HCT116 (cell line): ENCODE measurements around the gene XRCC3. TPM values are rescaled to one million over a fixed set of nuclear protein-coding genes. Genes with fewer than 3 reads are reported as not detected.

ENCODE experiments used
- ATAC-seq: fragments of 200-7000 bp; cut with Tn5 transposase; 2 replicates; pipeline ENCODE4 v1.9.1; 2020; ENCODE audit warnings: mild to moderate bottlenecking, moderate library complexity
- BruUV-seq: library from RNA; stranded (reverse); fragments of 400-500 nt; replicated peaks from 2 replicates; lab custom pipeline; 2021; lab: Mats Ljungman, UMichigan
- CTCF ChIA-PET: fragments of 300-600 bp; sonication (Branson Sonifier 250); formaldehyde crosslinking; loops from one replicate; lab custom pipeline; 2021; ENCODE audit warnings: antibody characterized with exemption; lab: Charles Lee
- POLR2A ChIA-PET: fragments of 300-600, 350-600 bp; sonication (Branson Sonifier 250); formaldehyde crosslinking; loops from one replicate; lab custom pipeline; 2021; ENCODE audit warnings: antibody characterized with exemption; lab: Charles Lee
- RAD21 ChIA-PET, 2 experiments: fragments of 300-600 bp; sonication (Branson Sonifier 250); formaldehyde crosslinking; loops; one replicate each; lab custom pipeline; 2023; ENCODE audit warnings: low total read pairs in 2 of 2; ENCODE audit not compliant: uncharacterized antibody in 2 of 2, unreplicated experiment in 2 of 2, low non-redundant PET in 1 of 2; lab: Charles Lee
- DNase-seq: peaks from one replicate; pipeline ENCODE4 v3.0.0-alpha.2; 2010; ENCODE audit warnings: low read depth, low spot score
- H2AFZ ChIP-seq: fragments of 200-600 bp; shearing (Covaris generic), sonication (generic); 2 replicates; pipeline ENCODE4 v1.6.1; 2017; ENCODE audit warnings: low read depth, mixed run types, mixed read lengths, antibody characterized with exemption, low read length; ENCODE audit not compliant: poor library complexity, severe bottlenecking
- H3K27ac ChIP-seq: 2 replicates; pipeline ENCODE4 v1.5.1; 2012; ENCODE audit warnings: low read depth, low read length
- H3K27me3 ChIP-seq: fragments of 200-600 bp; sonication (generic); 2 replicates; pipeline ENCODE4 v1.6.1; 2016; ENCODE audit warnings: mixed run types, low read length, mixed read lengths; ENCODE audit not compliant: insufficient read depth
- H3K36me3 ChIP-seq, 2 experiments: fragments of 200-500 bp in 1 of 2; fragments of 200-600 bp in 1 of 2; sonication (Bioruptor generic) in 1 of 2; sonication (generic) in 1 of 2; 2 replicates each; pipeline versions ENCODE4 v1.5.1 to v1.6.1; 2014 to 2016; ENCODE audit warnings: low read length in 2 of 2, inconsistent platforms in 1 of 2, mixed read lengths in 1 of 2, mixed run types in 1 of 2; ENCODE audit not compliant: insufficient read depth in 2 of 2, control insufficient read depth in 1 of 2
- H3K4me1 ChIP-seq, 2 experiments: fragments of 200-600 bp in 1 of 2; sonication (generic) in 1 of 2; 2 replicates each; pipeline versions ENCODE4 v1.5.1 to v1.6.1; 2012 to 2017; ENCODE audit warnings: low read length in 2 of 2, inconsistent platforms in 1 of 2, mild to moderate bottlenecking in 1 of 2, mixed read lengths in 1 of 2, mixed run types in 1 of 2, moderate library complexity in 1 of 2; ENCODE audit not compliant: insufficient read depth in 2 of 2, control insufficient read depth in 1 of 2
- H3K4me2 ChIP-seq: fragments of 200-600 bp; sonication (generic); 2 replicates; pipeline ENCODE4 v1.6.1; 2017; ENCODE audit warnings: mixed run types, low read length, mixed read lengths
- H3K4me3 ChIP-seq, 2 experiments: fragments of 200-600 bp in 1 of 2; sonication (generic) in 1 of 2; replicated peaks in 1 of 2; 2 replicates each; pipeline ENCODE4 v1.5.1; 2011 to 2016; ENCODE audit warnings: low read length in 2 of 2, control low read depth in 1 of 2, low read depth in 1 of 2, mild to moderate bottlenecking in 1 of 2, mixed read lengths in 1 of 2, mixed run types in 1 of 2
- H3K79me2 ChIP-seq: fragments of 200-600 bp; sonication (generic); 2 replicates; pipeline ENCODE4 v1.6.1; 2017; ENCODE audit warnings: mild to moderate bottlenecking, mixed run types, low read length, moderate library complexity, mixed read lengths; ENCODE audit not compliant: insufficient read depth
- H3K9ac ChIP-seq: fragments of 200-600 bp; sonication (generic); 2 replicates; pipeline ENCODE4 v1.6.1; 2016; ENCODE audit warnings: low read length, mixed read lengths
- H3K9me2 ChIP-seq: fragments of 200-600 bp; sonication (generic), shearing (Covaris generic); 2 replicates; pipeline ENCODE4 v1.6.1; 2017; ENCODE audit warnings: mixed run types, mild to moderate bottlenecking, moderate library complexity; ENCODE audit not compliant: insufficient read depth
- H3K9me3 ChIP-seq, 2 experiments: fragments of 200-500 bp in 1 of 2; fragments of 200-600 bp in 1 of 2; sonication (Bioruptor generic) in 1 of 2; sonication (generic) in 1 of 2; 2 replicates each; pipeline ENCODE4 v1.6.1; 2014 to 2017; ENCODE audit warnings: low read length in 2 of 2, mixed read lengths in 2 of 2, inconsistent platforms in 1 of 2, low read depth in 1 of 2, mild to moderate bottlenecking in 1 of 2, mixed run types in 1 of 2, moderate library complexity in 1 of 2; ENCODE audit not compliant: control insufficient read depth in 1 of 2, insufficient read depth in 1 of 2
- H4K20me1 ChIP-seq: fragments of 200-600 bp; sonication (generic), shearing (Covaris generic); 2 replicates; pipeline ENCODE4 v1.6.1; 2017; ENCODE audit warnings: mixed run types, mild to moderate bottlenecking, moderate library complexity; ENCODE audit not compliant: insufficient read depth
- ATF3 ChIP-seq: IDR thresholded peaks from 2 replicates; pipeline ENCODE4 v1.6.1; 2012
- CBX3 ChIP-seq: IDR thresholded peaks from 2 replicates; pipeline ENCODE4 v1.6.1; 2012; ENCODE audit warnings: low read depth
- CEBPB ChIP-seq: IDR thresholded peaks from 2 replicates; pipeline ENCODE4 v1.6.1; 2012; ENCODE audit warnings: low read depth
- CTCF ChIP-seq, 3 experiments: fragments of 200-600 bp in 1 of 3; sonication (generic) in 1 of 3; IDR thresholded peaks in 2 of 3; conservative IDR thresholded peaks in 1 of 3; 2 replicates each; pipeline ENCODE4 v1.5.1; 2012 to 2017; ENCODE audit warnings: low read depth in 2 of 3, low read length in 2 of 3, antibody characterized with exemption in 1 of 3, borderline replicate concordance in 1 of 3, control low read depth in 1 of 3, mild to moderate bottlenecking in 1 of 3, mixed read lengths in 1 of 3, mixed run types in 1 of 3, moderate library complexity in 1 of 3; ENCODE audit not compliant: insufficient read depth in 1 of 3
- EGR1 ChIP-seq: IDR thresholded peaks from 2 replicates; pipeline ENCODE4 v1.6.1; 2012; ENCODE audit warnings: low read depth
- ELF1 ChIP-seq: IDR thresholded peaks from 2 replicates; pipeline ENCODE4 v1.6.1; 2012; ENCODE audit warnings: low read depth, borderline replicate concordance
- EZH2 ChIP-seq: fragments of 200-600 bp; sonication (generic); IDR thresholded peaks from 2 replicates; pipeline ENCODE4 v1.6.1; 2017; ENCODE audit warnings: antibody characterized with exemption, mixed run types
- EZH2phosphoT487 ChIP-seq: fragments of 200-600 bp; IDR thresholded peaks from 2 replicates; pipeline ENCODE4 v1.6.1; 2018; ENCODE audit warnings: antibody characterized with exemption, borderline replicate concordance
- JUND ChIP-seq: IDR thresholded peaks from 2 replicates; pipeline ENCODE4 v1.6.1; 2012
- POLR2A ChIP-seq: IDR thresholded peaks from 2 replicates; pipeline ENCODE4 v1.7.0; 2011; ENCODE audit warnings: borderline replicate concordance; ENCODE audit not compliant: insufficient read depth, insufficient read length; ENCODE audit errors: extremely low read depth
- POLR2AphosphoS5 ChIP-seq: IDR thresholded peaks from 2 replicates; pipeline ENCODE4 v1.6.1; 2011; ENCODE audit warnings: mild to moderate bottlenecking, low read depth, low read length, moderate library complexity
- SP1 ChIP-seq: IDR thresholded peaks from 2 replicates; pipeline ENCODE4 v1.6.1; 2012; ENCODE audit warnings: low read depth
- SRF ChIP-seq: IDR thresholded peaks from 2 replicates; pipeline ENCODE4 v1.6.1; 2012; ENCODE audit warnings: low read depth
- TCF7L2 ChIP-seq: IDR thresholded peaks from 2 replicates; pipeline ENCODE4 v1.7.0; 2011; ENCODE audit warnings: borderline replicate concordance, inconsistent platforms; ENCODE audit not compliant: insufficient read depth, insufficient read length; ENCODE audit errors: extremely low read depth
- YY1 ChIP-seq: IDR thresholded peaks from 2 replicates; pipeline ENCODE4 v1.6.1; 2011; ENCODE audit warnings: low read length, low read depth, moderate library complexity, mild to moderate bottlenecking; ENCODE audit not compliant: insufficient replicate concordance; ENCODE audit errors: extremely low read depth
- ZBTB33 ChIP-seq: IDR thresholded peaks from 2 replicates; pipeline ENCODE4 v1.6.1; 2011; ENCODE audit warnings: mild to moderate bottlenecking, low read length, moderate library complexity; ENCODE audit not compliant: insufficient replicate concordance; ENCODE audit errors: extremely low read depth
- intact Hi-C: fragments of 100-400 bp; cut with micrococcal nuclease; formaldehyde crosslinking; loops from 2 replicates; pipeline ENCODE4 v1.10.0; 2022
- total RNA-seq: library from RNA; stranded (reverse); gene quantifications from one replicate; pipeline ENCODE4 v1.2.1, GENCODE V29; 2021; ENCODE audit not compliant: unreplicated experiment
- TF ChIP-seq, protein P1 (sequence below): IDR thresholded peaks from 2 replicates; pipeline ENCODE4 v1.6.1; 2012; ENCODE audit warnings: low read depth

XRCC3 gene
- total RNA-seq, 1 experiment from 2014 or later, result 48.7 TPM

- TF ChIP-seq EGR1 (no peak), EZH2 (no peak), CEBPB (no peak), CBX3 (no peak), JUND (no peak), ELF1 (no peak), SP1 (no peak), YY1 (no peak), ATF3 (no peak), CTCF (IDR thresholded peaks at IDR 0.05 in 2 of 3, conservative IDR thresholded peaks at IDR 0.05 in 1 of 3; ENCODE audit: borderline replicate concordance in 1 of 3, insufficient read depth in 1 of 3, low read depth in 2 of 3, low read length in 2 of 3) (no peak), ZBTB33 (no peak), EZH2phosphoT487 (no peak), TCF7L2 (no peak), POLR2A (no peak), POLR2AphosphoS5 (no peak), SRF (no peak)
- TF ChIP-seq, protein P1, sequence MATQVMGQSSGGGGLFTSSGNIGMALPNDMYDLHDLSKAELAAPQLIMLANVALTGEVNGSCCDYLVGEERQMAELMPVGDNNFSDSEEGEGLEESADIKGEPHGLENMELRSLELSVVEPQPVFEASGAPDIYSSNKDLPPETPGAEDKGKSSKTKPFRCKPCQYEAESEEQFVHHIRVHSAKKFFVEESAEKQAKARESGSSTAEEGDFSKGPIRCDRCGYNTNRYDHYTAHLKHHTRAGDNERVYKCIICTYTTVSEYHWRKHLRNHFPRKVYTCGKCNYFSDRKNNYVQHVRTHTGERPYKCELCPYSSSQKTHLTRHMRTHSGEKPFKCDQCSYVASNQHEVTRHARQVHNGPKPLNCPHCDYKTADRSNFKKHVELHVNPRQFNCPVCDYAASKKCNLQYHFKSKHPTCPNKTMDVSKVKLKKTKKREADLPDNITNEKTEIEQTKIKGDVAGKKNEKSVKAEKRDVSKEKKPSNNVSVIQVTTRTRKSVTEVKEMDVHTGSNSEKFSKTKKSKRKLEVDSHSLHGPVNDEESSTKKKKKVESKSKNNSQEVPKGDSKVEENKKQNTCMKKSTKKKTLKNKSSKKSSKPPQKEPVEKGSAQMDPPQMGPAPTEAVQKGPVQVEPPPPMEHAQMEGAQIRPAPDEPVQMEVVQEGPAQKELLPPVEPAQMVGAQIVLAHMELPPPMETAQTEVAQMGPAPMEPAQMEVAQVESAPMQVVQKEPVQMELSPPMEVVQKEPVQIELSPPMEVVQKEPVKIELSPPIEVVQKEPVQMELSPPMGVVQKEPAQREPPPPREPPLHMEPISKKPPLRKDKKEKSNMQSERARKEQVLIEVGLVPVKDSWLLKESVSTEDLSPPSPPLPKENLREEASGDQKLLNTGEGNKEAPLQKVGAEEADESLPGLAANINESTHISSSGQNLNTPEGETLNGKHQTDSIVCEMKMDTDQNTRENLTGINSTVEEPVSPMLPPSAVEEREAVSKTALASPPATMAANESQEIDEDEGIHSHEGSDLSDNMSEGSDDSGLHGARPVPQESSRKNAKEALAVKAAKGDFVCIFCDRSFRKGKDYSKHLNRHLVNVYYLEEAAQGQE, result no peak
- no peak overlapping the region for H3K27ac ChIP-seq
- no peaks in the 10 kb centered on the region for H3K9me3 ChIP-seq
- POLR2A ChIA-PET, result no interaction called here
- no peak overlapping the region for H3K4me3 ChIP-seq
- no peaks in the 10 kb centered on the region; a peak in 2 of 4 replicates for H3K36me3 ChIP-seq
- H3K79me2 ChIP-seq, result no peaks in the 10 kb centered on the region
- RAD21 ChIA-PET, result no interaction called here
- H3K4me2 ChIP-seq, result no peak overlapping the region
- H3K4me1 ChIP-seq, result no peaks in the 10 kb centered on the region
- no peak overlapping the region for H3K9ac ChIP-seq
- DNase-seq (no peak), ATAC-seq (no peak)
- H2AFZ ChIP-seq, result no peak overlapping the region
- no peaks in the 10 kb centered on the region for H4K20me1 ChIP-seq
- CTCF ChIA-PET, result no interaction called here
- intact Hi-C loops, result no loop called here
- no peaks in the 10 kb centered on the region for H3K27me3 ChIP-seq
- no peaks in the 10 kb centered on the region for H3K9me2 ChIP-seq
- no TSS peak for BruUV-seq
Measured at GRCh38 chr14:103745424-103745823, 30.2 kb upstream of the XRCC3 start.
